Lower leg skin (tissue), 4 donors: ENCODE measurements around the gene ZCCHC7. TPM values are rescaled to one million over a fixed set of nuclear protein-coding genes. Genes with fewer than 3 reads are reported as not detected.

Experiments used
- DNase-seq, 2 donors: peaks; one replicate each; pipeline ENCODE4 v3.0.0-alpha.2; 2019; ENCODE audit warnings: low spot score in 2 of 2
- H3K4me3 ChIP-seq: fragments of 200-600 bp; sonication (generic); 2 replicates; pipeline ENCODE4 v1.5.1; 2017; ENCODE audit warnings: mild to moderate bottlenecking, low read depth; ENCODE audit not compliant: poor library complexity, severe bottlenecking
- POLR2A ChIP-seq, 2 donors: fragments of 450-650 bp; IDR thresholded peaks; one replicate each; pipeline ENCODE4 v1.6.1; 2016 to 2017; ENCODE audit warnings: antibody characterized with exemption in 2 of 2, mild to moderate bottlenecking in 1 of 2, moderate library complexity in 1 of 2
- WGBS, 2 donors: methylation state at CpG; one replicate each; pipeline ENCODE4 v1.1.5; 2018; 5-methylcytosine and 5-hydroxymethylcytosine counted together
- intact Hi-C: fragments of 100-400 bp; cut with DNase I; formaldehyde crosslinking; loops from one replicate; pipeline ENCODE4 v1.15.0; 2023; ENCODE audit warnings: low total_unique reads
- total RNA-seq, 4 donors: library from RNA; depleted of rRNA; stranded (reverse); fragments of >200 nt; gene quantifications; one replicate each; pipeline ENCODE4 v1.1.0, GENCODE V29; 2016
- TF ChIP-seq, protein P1 (sequence below), 3 donors: fragments of 450-650 bp; IDR thresholded peaks; one replicate each; pipeline ENCODE4 v1.5.1; 2016; ENCODE audit warnings: antibody characterized with exemption in 3 of 3, mild to moderate bottlenecking in 3 of 3, moderate library complexity in 2 of 3

Gene ZCCHC7
- total RNA-seq, 4 donors from 2014 or later: 12.2 to 17.6 (median 15.7) TPM

- DNase-seq: no peak
- H3K4me3 ChIP-seq: no peak overlapping the region
- intact Hi-C loops: no loop called here
- TF ChIP-seq, protein P1, sequence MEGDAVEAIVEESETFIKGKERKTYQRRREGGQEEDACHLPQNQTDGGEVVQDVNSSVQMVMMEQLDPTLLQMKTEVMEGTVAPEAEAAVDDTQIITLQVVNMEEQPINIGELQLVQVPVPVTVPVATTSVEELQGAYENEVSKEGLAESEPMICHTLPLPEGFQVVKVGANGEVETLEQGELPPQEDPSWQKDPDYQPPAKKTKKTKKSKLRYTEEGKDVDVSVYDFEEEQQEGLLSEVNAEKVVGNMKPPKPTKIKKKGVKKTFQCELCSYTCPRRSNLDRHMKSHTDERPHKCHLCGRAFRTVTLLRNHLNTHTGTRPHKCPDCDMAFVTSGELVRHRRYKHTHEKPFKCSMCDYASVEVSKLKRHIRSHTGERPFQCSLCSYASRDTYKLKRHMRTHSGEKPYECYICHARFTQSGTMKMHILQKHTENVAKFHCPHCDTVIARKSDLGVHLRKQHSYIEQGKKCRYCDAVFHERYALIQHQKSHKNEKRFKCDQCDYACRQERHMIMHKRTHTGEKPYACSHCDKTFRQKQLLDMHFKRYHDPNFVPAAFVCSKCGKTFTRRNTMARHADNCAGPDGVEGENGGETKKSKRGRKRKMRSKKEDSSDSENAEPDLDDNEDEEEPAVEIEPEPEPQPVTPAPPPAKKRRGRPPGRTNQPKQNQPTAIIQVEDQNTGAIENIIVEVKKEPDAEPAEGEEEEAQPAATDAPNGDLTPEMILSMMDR (IDR thresholded peaks at IDR 0.05): no peak
- TF ChIP-seq POLR2A (IDR thresholded peaks at IDR 0.05): no peak
- WGBS, 2 donors: 56 to 58% methylated on average over 2 of the region's 2 CpGs
Measured at GRCh38 chr9:37407468-37407867, 287.1 kb downstream of the ZCCHC7 start.

Other genes starting within 250 kb of the ZCCHC7 start
- gene PAX5, start 86.3 kb upstream of the ZCCHC7 start, total RNA-seq: under 1 TPM in 3 of 4 donors, not detected in 1; 0.02 to 0.08 (median 0.03) TPM